AG09319 (cell line): ENCODE data around the gene KRTAP10-4.

Source experiments
- DNase-seq: peaks from one replicate; pipeline ENCODE4 v3.0.0-alpha.2; 2010; ENCODE audit warnings: low read depth; ENCODE audit errors: extremely low read depth
- TF ChIP-seq, protein P1 (sequence below): IDR thresholded peaks from 2 replicates; pipeline ENCODE4 v1.5.1; 2011; ENCODE audit warnings: low read depth, mild to moderate bottlenecking, inconsistent platforms, low read length, moderate library complexity

KRTAP10-4 gene

DNA sequence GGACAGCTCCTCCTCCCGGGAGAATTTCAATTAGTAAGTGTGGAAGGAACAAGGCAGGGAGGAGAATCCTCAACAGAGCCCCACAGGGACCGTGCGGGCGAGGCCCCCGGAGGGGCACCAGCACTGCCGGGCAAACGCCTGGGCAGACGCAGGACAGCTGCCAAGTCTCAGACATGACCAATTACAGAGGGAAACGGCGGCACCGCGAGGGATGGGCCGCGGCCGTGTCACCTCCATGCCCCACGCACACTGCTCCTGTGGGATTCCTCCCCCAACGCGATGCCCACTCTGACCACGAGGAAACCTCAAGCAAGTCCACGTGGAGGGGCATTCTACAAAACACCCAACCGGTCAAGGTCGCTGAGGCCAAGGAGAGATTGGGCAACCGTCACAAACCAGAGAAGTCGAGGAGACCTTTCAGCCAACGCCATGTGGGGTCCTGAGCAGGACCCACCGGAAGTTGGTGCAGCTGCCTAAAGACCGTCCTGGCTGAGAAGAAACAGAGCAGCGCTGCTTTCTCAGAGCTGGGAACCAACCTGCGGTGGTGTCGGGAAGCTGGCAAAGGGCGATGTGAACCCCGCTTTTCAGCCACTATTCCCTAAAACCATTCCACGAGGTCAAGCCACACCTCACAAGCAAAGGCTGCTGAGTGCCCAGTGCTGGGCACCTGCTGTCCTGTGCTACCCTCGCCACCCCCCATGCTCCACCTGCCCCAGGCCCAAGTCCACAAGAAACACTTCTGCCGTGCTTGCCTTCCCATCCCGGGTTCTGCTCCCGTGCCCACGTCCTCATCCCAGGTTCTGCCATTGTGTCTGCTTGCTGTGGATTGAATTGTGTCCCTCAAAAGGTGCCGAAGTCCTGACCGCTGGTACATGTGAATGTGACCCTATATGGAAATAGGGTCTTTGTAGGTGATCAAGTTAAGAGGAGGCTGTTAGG, 1.4 kb upstream of the KRTAP10-4 start:
- no peak for DNase-seq
- TF ChIP-seq, protein P1, sequence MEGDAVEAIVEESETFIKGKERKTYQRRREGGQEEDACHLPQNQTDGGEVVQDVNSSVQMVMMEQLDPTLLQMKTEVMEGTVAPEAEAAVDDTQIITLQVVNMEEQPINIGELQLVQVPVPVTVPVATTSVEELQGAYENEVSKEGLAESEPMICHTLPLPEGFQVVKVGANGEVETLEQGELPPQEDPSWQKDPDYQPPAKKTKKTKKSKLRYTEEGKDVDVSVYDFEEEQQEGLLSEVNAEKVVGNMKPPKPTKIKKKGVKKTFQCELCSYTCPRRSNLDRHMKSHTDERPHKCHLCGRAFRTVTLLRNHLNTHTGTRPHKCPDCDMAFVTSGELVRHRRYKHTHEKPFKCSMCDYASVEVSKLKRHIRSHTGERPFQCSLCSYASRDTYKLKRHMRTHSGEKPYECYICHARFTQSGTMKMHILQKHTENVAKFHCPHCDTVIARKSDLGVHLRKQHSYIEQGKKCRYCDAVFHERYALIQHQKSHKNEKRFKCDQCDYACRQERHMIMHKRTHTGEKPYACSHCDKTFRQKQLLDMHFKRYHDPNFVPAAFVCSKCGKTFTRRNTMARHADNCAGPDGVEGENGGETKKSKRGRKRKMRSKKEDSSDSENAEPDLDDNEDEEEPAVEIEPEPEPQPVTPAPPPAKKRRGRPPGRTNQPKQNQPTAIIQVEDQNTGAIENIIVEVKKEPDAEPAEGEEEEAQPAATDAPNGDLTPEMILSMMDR = no peak

DNA sequence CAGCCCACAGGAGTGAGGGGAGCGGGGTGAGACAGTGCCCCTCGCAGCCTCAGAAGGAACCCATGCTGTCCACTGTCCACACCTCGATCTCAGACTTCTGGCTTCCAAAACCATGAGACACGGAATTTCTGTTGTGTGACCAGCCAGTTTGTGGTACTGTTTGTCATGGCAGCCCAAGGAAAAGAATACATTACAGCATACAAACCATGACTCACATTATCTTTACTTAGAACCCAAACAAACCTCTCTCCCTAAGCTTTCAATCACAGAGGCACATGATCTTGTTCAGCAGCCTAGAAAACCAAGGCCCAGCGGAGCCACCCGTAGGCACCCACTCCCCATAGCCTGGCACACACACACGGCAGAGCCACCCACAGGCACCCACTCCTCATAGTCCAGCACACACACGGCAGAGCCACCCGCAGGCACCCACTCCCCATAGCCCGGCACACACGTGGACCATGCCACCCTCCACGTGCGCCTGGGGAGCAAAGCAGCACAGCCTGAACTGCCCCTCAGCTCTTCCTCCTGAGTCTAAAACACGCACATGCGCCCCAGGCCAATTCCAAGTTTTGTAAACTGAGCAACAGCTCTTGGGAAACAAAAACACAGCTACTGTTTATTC, 458 bp upstream of the KRTAP10-4 start:
- TF ChIP-seq, protein P1 = no peak
- DNase-seq = no peak

DNA sequence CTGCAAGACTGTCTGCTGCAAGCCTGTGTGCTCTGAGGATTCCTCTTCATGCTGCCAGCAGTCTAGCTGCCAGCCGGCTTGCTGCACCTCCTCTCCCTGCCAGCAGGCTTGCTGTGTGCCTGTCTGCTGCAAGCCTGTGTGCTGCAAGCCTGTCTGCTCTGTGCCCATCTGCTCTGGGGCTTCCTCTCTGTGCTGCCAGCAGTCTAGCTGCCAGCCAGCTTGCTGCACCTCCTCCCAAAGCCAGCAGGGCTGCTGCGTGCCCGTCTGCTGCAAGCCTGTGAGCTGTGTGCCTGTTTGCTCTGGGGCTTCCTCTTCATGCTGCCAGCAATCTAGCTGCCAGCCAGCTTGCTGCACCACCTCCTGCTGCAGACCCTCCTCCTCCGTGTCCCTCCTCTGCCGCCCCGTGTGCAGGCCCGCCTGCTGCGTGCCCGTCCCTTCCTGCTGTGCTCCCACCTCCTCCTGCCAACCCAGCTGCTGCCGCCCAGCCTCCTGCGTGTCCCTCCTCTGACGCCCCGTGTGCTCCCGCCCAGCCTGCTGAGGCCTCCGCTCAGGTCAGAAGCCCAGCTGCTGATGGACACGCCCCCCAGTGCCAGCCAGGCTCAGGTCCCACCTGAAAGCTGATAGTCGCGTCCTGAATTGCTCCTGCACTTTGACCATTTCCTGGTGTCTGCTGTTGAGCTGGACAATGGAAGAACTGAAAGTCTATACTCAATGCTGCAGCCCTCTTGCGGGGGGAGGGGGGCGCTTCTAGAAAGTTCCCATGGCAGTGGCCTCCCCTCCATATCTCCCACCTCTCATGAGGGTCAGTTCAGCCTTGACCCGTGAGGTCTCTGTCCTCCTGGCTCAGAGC, 1.2 kb downstream of the KRTAP10-4 start:
- DNase-seq = no peak
- TF ChIP-seq, protein P1 = no peak

DNA sequence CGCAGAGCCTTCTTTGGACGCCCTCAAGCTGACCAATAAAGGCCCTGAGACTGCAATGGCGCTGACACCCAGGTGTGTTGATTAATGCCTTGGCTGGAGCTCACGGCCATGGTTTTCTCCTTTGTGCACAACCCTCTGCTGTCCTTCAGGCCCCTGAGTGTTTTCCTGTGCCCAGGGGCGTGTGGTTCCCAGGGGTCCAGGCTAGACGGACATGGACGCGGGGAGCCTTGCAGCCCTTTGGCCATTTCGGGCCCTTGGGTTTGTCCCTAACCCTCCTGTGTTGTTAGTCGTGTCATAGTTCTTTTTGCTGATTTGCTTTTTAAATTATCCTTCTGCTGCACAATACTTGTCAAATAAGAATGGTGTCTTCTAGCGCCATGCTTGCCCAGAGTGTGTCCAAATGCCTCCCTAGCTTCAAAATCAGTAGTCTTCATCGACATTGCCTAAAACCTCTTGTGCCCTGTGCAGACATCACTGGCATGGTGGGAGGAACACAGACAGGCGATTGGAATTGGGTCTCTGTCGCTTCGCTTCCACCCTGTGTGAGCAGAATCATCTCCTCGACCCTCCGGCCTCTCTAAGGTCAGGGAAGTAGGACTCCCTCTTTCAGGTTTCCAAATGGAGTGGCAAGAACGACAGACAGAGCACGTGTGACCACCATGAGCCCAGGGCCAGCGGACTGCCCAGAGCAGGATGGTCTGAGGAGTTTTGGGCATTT, 1.9 kb downstream of the KRTAP10-4 start:
- DNase-seq = no peak
- TF ChIP-seq, protein P1 = no peak

DNA sequence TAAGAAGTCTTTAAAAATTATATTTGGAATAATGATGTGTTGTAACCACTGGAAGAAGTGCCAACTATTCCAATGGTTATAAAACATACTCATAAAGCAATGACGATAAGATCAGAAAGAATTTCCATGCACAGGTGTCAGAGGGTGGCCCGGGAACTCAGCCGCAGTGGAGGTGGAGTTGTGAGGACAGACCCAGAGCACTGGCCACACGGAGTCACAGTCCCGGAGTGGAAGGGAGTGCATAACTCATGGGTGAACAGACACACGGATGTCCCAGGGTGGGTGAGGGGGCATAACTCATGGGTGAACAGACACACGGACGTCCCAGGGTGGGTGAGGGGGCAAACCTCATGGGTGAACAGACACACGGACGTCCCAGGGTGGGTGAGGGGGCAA, 2.5 kb downstream of the KRTAP10-4 start:
- no peak for DNase-seq
- TF ChIP-seq, protein P1 = no peak

DNA sequence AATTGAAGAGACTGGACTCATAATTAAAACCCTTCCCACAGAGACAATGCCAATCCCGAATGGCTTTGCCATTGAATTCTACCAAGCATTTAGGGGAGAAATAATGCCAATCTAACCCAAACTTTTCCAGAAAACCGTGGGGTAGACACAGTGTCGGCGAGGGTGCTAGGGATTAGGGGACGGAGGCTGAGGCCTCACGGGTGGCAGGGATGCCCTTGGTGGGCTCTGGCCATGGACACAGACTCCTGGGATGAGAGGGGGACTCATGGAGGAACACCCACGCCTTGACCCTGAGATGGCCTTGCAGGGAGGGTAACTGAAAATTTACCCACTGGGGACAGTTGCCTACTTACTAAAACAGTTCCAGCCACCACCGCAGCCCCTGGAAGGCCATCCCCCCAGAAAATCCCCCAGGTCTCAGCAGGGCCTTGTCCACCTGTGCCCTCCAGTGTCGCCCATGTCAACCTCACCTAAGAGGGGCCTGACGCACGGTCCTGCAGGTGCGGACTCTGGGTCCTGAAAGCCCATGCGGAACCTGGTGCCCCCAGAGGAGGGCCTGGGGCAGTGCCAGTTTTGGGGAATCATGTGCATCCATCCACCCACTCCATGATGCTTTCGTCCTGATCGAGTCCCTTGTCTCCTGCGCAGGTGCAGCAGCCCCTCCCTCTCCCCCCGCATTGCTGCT, 5.0 kb downstream of the KRTAP10-4 start:
- TF ChIP-seq, protein P1 = no peak
- DNase-seq = no peak
